ENCODE results near the gene DMRTB1.

The DMRTB1 gene

DNA sequence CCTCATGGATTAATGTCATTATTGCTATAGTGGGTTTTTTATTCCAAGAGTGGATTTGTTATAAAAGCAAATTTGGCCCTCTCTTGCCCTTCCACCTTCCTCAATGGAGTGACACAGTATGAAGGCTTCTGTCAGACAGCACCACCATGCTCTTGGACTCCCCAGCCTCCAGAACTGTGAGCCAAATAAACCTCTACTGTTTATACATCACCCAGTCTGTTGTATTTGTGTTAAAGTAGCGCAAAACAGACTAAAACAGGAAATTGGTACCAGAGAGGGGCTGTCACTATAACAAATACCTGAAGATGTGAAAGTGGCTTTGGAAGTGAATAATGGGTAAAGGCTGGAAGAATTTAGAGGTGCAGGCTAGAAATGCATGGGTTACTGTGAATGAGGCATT is 38.0 kb upstream of the DMRTB1 start:
- no peak for TF ChIP-seq CTCF (IDR thresholded peaks at IDR 0.05; ENCODE audit: poor library complexity, severe bottlenecking)

DNA sequence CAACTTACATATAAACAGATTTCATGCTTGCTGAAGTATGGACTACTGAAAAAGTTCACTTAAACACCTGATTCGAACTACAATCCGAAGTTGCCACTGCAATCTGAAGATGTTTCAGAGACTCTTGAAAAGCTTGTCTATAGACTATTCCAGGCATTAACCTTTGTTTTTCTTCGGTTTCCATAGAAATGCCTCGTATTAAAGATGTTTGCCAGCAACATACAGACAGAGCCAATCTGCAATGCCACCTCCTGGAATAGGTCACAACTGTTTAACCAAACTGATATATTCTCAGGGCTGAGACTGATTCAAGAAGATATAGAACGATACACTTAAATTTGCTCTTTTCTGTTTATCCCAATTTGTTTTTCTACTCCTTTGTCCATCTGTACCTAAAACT is 28.9 kb upstream of the DMRTB1 start:
- no peak overlapping the region for H3K27ac ChIP-seq (ENCODE audit: poor library complexity, severe bottlenecking)

More for the DNA sequence above, 38.0 kb upstream of the DMRTB1 start:
- Histone ChIP-seq H3K4me1 (ENCODE audit: insufficient read depth, poor library complexity, severe bottlenecking) (no peaks in the 10 kb centered on the region), H3K27me3 (ENCODE audit: insufficient read depth, poor library complexity, severe bottlenecking) (peaks cover 47% of the 10 kb centered on the region), H3K27ac (ENCODE audit: poor library complexity, severe bottlenecking) (no peak overlapping the region), H3K9me3 (ENCODE audit: severe bottlenecking) (no peaks in the 10 kb centered on the region), H3K36me3 (ENCODE audit: low read depth) (no peaks in the 10 kb centered on the region), H3K4me3 (ENCODE audit: severe bottlenecking) (no peak overlapping the region)
- ATAC-seq (ENCODE audit: low read depth) (no peak), DNase-seq (ENCODE audit: low spot score) (no peak)

DNA sequence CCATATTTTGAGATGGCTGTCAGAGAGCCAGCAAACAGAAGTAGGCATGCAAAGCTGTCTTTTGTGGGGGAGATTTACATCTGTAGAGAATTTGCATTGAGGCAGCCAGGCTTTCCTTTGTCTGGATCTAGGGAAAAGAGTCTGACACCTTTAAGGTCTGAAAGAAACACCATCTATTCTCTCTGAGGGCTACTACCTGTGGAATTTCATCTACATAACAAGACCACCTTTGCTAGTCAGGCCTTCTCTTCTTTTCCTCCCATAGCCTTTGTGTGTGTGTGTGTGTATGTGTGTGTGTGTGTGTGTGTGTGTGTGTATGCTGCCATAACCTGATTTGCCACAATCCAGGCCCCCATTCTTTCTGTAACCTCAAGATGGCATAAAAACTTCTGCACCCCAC is 28.4 kb upstream of the DMRTB1 start:
- no peaks in the 10 kb centered on the region for H3K9me3 ChIP-seq (ENCODE audit: severe bottlenecking)
- peaks cover 5% of the 10 kb centered on the region for H3K27me3 ChIP-seq (ENCODE audit: insufficient read depth, poor library complexity, severe bottlenecking)
- H3K27ac ChIP-seq (ENCODE audit: poor library complexity, severe bottlenecking) = no peak overlapping the region
- H3K36me3 ChIP-seq (ENCODE audit: low read depth) = no peaks in the 10 kb centered on the region
- ATAC-seq (ENCODE audit: low read depth) (no peak), DNase-seq (ENCODE audit: low spot score) (no peak)
- no peaks in the 10 kb centered on the region for H3K4me1 ChIP-seq (ENCODE audit: insufficient read depth, poor library complexity, severe bottlenecking)
- no peak overlapping the region for H3K4me3 ChIP-seq (ENCODE audit: severe bottlenecking)
- TF ChIP-seq CTCF (IDR thresholded peaks at IDR 0.05; ENCODE audit: poor library complexity, severe bottlenecking) = no peak

More for the DNA sequence above, 28.9 kb upstream of the DMRTB1 start:
- Histone ChIP-seq H3K36me3 (ENCODE audit: low read depth) (no peaks in the 10 kb centered on the region), H3K4me1 (ENCODE audit: insufficient read depth, poor library complexity, severe bottlenecking) (no peaks in the 10 kb centered on the region), H3K4me3 (ENCODE audit: severe bottlenecking) (no peak overlapping the region), H3K9me3 (ENCODE audit: severe bottlenecking) (no peaks in the 10 kb centered on the region), H3K27me3 (ENCODE audit: insufficient read depth, poor library complexity, severe bottlenecking) (peaks cover 4% of the 10 kb centered on the region)
- no peak for TF ChIP-seq CTCF (IDR thresholded peaks at IDR 0.05; ENCODE audit: poor library complexity, severe bottlenecking)
- ATAC-seq (ENCODE audit: low read depth) (no peak), DNase-seq (ENCODE audit: low spot score) (no peak)

GRCh38 chr1:53431244-53431643 is 28.0 kb upstream of the DMRTB1 start:
- Histone ChIP-seq H3K27me3 (ENCODE audit: insufficient read depth, poor library complexity, severe bottlenecking) (peaks cover 8% of the 10 kb centered on the region), H3K4me1 (ENCODE audit: insufficient read depth, poor library complexity, severe bottlenecking) (no peaks in the 10 kb centered on the region), H3K9me3 (ENCODE audit: severe bottlenecking) (no peaks in the 10 kb centered on the region), H3K4me3 (ENCODE audit: severe bottlenecking) (no peak overlapping the region), H3K27ac (ENCODE audit: poor library complexity, severe bottlenecking) (no peak overlapping the region), H3K36me3 (ENCODE audit: low read depth) (no peaks in the 10 kb centered on the region)
- DNase-seq (ENCODE audit: low spot score) (no peak), ATAC-seq (ENCODE audit: low read depth) (no peak)
- TF ChIP-seq CTCF (IDR thresholded peaks at IDR 0.05; ENCODE audit: poor library complexity, severe bottlenecking) = no peak

GRCh38 chr1:53431805-53432565 is 27.2 kb upstream of the DMRTB1 start:
- H3K36me3 ChIP-seq (ENCODE audit: low read depth) = no peaks in the 10 kb centered on the region
- ATAC-seq (ENCODE audit: low read depth) = no peak
- no peaks in the 10 kb centered on the region for H3K4me1 ChIP-seq (ENCODE audit: insufficient read depth, poor library complexity, severe bottlenecking)
- H3K9me3 ChIP-seq (ENCODE audit: severe bottlenecking) = no peaks in the 10 kb centered on the region
- no peak for TF ChIP-seq CTCF (IDR thresholded peaks at IDR 0.05; ENCODE audit: poor library complexity, severe bottlenecking)
- no peak overlapping the region for H3K27ac ChIP-seq (ENCODE audit: poor library complexity, severe bottlenecking)
- peaks cover 8% of the 10 kb centered on the region for H3K27me3 ChIP-seq (ENCODE audit: insufficient read depth, poor library complexity, severe bottlenecking)
- DNase-seq (ENCODE audit: low spot score) = no peak
- no peak overlapping the region for H3K4me3 ChIP-seq (ENCODE audit: severe bottlenecking)
